ENCODE data around the gene DTL.

DTL gene

DNA sequence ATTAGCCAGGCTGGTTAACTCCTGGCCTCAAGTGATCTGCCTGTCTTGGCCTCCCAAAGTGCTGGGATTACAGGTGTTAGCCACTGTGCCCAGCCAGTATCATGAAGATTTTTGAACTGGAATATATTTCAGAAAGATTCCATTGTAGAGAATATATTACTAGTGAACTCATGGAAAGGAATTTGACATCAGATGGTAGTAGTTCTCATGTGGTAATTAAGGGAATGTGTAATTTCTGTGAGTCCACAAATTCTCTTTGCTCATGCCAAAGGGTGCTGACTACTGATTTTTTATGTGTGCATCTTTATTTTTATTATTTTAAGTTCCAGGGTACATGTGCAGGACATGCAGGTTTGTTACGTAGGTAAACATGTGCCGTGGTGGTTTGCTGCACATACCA is 10.4 kb downstream of the DTL start:
- H3K4me2 ChIP-seq (ENCODE audit: low read length): no peak overlapping the region
- no peak for TF ChIP-seq EZH2phosphoT487 (IDR thresholded peaks at IDR 0.05; ENCODE audit: low read depth)
- no peak for TF ChIP-seq CTCF (IDR thresholded peaks at IDR 0.05; ENCODE audit: low read depth, low read length)
- peaks cover 47% of the 10 kb centered on the region for H3K36me3 ChIP-seq (replicated peaks; ENCODE audit: low read depth, low read length)
- H3K27me3 ChIP-seq (ENCODE audit: low read depth, low read length): no peaks in the 10 kb centered on the region
- no peak overlapping the region for H3K27ac ChIP-seq (ENCODE audit: low read length)
- H3K9ac ChIP-seq (ENCODE audit: low read length): no peak overlapping the region
- H3K9me3 ChIP-seq (ENCODE audit: insufficient read depth, low read length): no peaks in the 10 kb centered on the region
- no peak overlapping the region for H3K4me3 ChIP-seq (ENCODE audit: low read length)
- H3K79me2 ChIP-seq (ENCODE audit: low read length): peaks cover 34% of the 10 kb centered on the region
- peaks cover 48% of the 10 kb centered on the region for H4K20me1 ChIP-seq (ENCODE audit: insufficient read depth, low read length)
- H3K4me1 ChIP-seq (ENCODE audit: low read length): no peaks in the 10 kb centered on the region
- H2AFZ ChIP-seq (ENCODE audit: low read depth, low read length): no peak overlapping the region

GRCh38 chr1:212053993-212054392 is 18.4 kb downstream of the DTL start:
- Histone ChIP-seq H4K20me1 (ENCODE audit: insufficient read depth, low read length) (no peaks in the 10 kb centered on the region), H3K27me3 (ENCODE audit: low read depth, low read length) (no peaks in the 10 kb centered on the region), H3K4me1 (ENCODE audit: low read length) (no peaks in the 10 kb centered on the region), H3K79me2 (ENCODE audit: low read length) (no peaks in the 10 kb centered on the region), H2AFZ (ENCODE audit: low read depth, low read length) (no peak overlapping the region), H3K9ac (ENCODE audit: low read length) (no peak overlapping the region), H3K36me3 (replicated peaks; ENCODE audit: low read depth, low read length) (peaks cover 70% of the 10 kb centered on the region), H3K9me3 (ENCODE audit: insufficient read depth, low read length) (peaks cover 5% of the 10 kb centered on the region; the same call in 1 of the 2 replicates), H3K27ac (ENCODE audit: low read length) (no peak overlapping the region), H3K4me2 (ENCODE audit: low read length) (no peak overlapping the region), H3K4me3 (ENCODE audit: low read length) (no peak overlapping the region)
- TF ChIP-seq EZH2phosphoT487 (IDR thresholded peaks at IDR 0.05; ENCODE audit: low read depth) (no peak), CTCF (IDR thresholded peaks at IDR 0.05; ENCODE audit: low read depth, low read length) (no peak)

DNA sequence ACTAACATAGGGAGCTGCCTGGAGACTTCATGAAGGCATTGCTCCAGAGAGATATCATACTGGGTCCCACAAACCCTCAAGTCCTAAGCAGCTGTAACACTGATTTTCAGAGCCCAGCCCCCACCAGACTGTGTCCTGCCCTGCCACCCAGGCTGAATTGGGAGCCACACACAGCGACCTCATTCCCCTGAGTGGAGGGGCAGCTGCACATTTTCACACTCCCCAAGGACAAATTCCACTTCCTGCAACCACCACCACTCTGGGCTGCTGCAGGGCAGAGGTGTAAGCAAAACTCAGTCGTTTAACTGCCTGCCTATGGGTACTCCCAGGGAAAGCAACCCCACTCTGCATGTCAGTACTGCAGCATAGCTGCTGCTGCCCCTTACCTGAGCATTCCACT is 19.8 kb downstream of the DTL start:
- Histone ChIP-seq H3K79me2 (ENCODE audit: low read length) (no peaks in the 10 kb centered on the region), H3K27ac (ENCODE audit: low read length) (no peak overlapping the region)

More for the DNA sequence above, 19.8 kb downstream of the DTL start:
- no peaks in the 10 kb centered on the region for H3K27me3 ChIP-seq (ENCODE audit: low read depth, low read length)
- TF ChIP-seq EZH2phosphoT487 (IDR thresholded peaks at IDR 0.05; ENCODE audit: low read depth) (no peak), CTCF (IDR thresholded peaks at IDR 0.05; ENCODE audit: low read depth, low read length) (no peak)
- no peak overlapping the region for H2AFZ ChIP-seq (ENCODE audit: low read depth, low read length)
- H3K9me3 ChIP-seq (ENCODE audit: insufficient read depth, low read length): peaks cover 5% of the 10 kb centered on the region; the same call in 1 of the 2 replicates
- H3K36me3 ChIP-seq (replicated peaks; ENCODE audit: low read depth, low read length): peaks cover 63% of the 10 kb centered on the region
- no peak overlapping the region for H3K4me3 ChIP-seq (ENCODE audit: low read length)
- no peaks in the 10 kb centered on the region for H3K4me1 ChIP-seq (ENCODE audit: low read length)
- H3K4me2 ChIP-seq (ENCODE audit: low read length): no peak overlapping the region
- no peak overlapping the region for H3K9ac ChIP-seq (ENCODE audit: low read length)
- H4K20me1 ChIP-seq (ENCODE audit: insufficient read depth, low read length): no peaks in the 10 kb centered on the region

Measured in OCI-LY3 (cell line).